T-helper 1 cell (primary cell): ENCODE results near the gene F2RL3.
A peak's percentile ranks its signal among the peaks of the same experiment; 100 is the strongest.

Experiments
- DNase-seq, 5 donors: peaks; one replicate each; pipeline ENCODE4 v3.0.0-alpha.2; 2012 to 2020

F2RL3 gene

GRCh38 chr19:16895467-16896145, 6.8 kb downstream of the F2RL3 start:
- DNase-seq: no peak

- no peak for DNase-seq
These were observed 7.6 kb downstream of the F2RL3 start for GRCh38 chr19:16896146-16897028.

- peak; percentile 37 to 86 (median 55) for DNase-seq
These were observed 8.4 kb downstream of the F2RL3 start for GRCh38 chr19:16897029-16897855.

GRCh38 chr19:16897856-16898161, 9.0 kb downstream of the F2RL3 start:
- DNase-seq: no peak

- no peak for DNase-seq
These were observed 9.7 kb downstream of the F2RL3 start for GRCh38 chr19:16898361-16899015.

GRCh38 chr19:16899566-16900075, 10.8 kb downstream of the F2RL3 start:
- peak in 1 of 5 donors; percentile 47 for DNase-seq

GRCh38 chr19:16901491-16902175, 12.8 kb downstream of the F2RL3 start:
- no peak for DNase-seq

GRCh38 chr19:16902545-16902944, 13.7 kb downstream of the F2RL3 start:
- no peak for DNase-seq

GRCh38 chr19:16903347-16903746, 14.5 kb downstream of the F2RL3 start:
- DNase-seq: no peak

GRCh38 chr19:16904599-16904998, 15.8 kb downstream of the F2RL3 start:
- no peak for DNase-seq

- no peak for DNase-seq
These were observed 20.0 kb downstream of the F2RL3 start for GRCh38 chr19:16908759-16909158.

GRCh38 chr19:16911046-16911445, 22.2 kb downstream of the F2RL3 start:
- DNase-seq: no peak

GRCh38 chr19:16912780-16913179, 24.0 kb downstream of the F2RL3 start:
- DNase-seq: no peak

- DNase-seq: no peak
These were observed 25.6 kb downstream of the F2RL3 start for GRCh38 chr19:16914421-16914820.

GRCh38 chr19:16915135-16915534, 26.3 kb downstream of the F2RL3 start:
- no peak for DNase-seq

GRCh38 chr19:16915734-16916133, 26.9 kb downstream of the F2RL3 start:
- no peak for DNase-seq

GRCh38 chr19:16917401-16917800, 28.6 kb downstream of the F2RL3 start:
- no peak for DNase-seq

- DNase-seq: no peak
These were observed 30.7 kb downstream of the F2RL3 start for GRCh38 chr19:16919496-16919895.

- DNase-seq: no peak
These were observed 32.2 kb downstream of the F2RL3 start for GRCh38 chr19:16920816-16921529.

GRCh38 chr19:16921766-16922591, 33.2 kb downstream of the F2RL3 start:
- no peak for DNase-seq

GRCh38 chr19:16922592-16922934, 33.8 kb downstream of the F2RL3 start:
- DNase-seq: no peak
